Colonic mucosa (tissue), 4 donors: Measurements from ENCODE around the gene TMCC1. TPM values are rescaled to one million over a fixed set of nuclear protein-coding genes. Genes with fewer than 3 reads are reported as not detected.
A peak's percentile ranks its signal among the peaks of the same experiment; 100 is the strongest.
"Not testable (repeated sequence)": the region's sequence is repeated elsewhere in the genome, so short reads cannot be mapped to it uniquely, and the experiment has no call there.

Source experiments
- DNase-seq: peaks from one replicate; pipeline ENCODE4 v3.0.0-alpha.2; 2020
- H3K27ac ChIP-seq: fragments of 200-600 bp; one replicate; pipeline ENCODE4 v1.8.0; 2021
- H3K27me3 ChIP-seq: fragments of 200-600 bp; one replicate; pipeline ENCODE4 v1.8.0; 2021
- H3K36me3 ChIP-seq: fragments of 200-600 bp; one replicate; pipeline ENCODE4 v1.8.0; 2021
- H3K4me1 ChIP-seq: fragments of 200-600 bp; one replicate; pipeline ENCODE4 v1.8.0; 2021; ENCODE audit warnings: mild to moderate bottlenecking
- H3K4me3 ChIP-seq: fragments of 200-600 bp; one replicate; pipeline ENCODE4 v1.8.0; 2021
- H3K9ac ChIP-seq, 2 donors: one replicate each; pipeline ENCODE4 v1.7.0; 2013; ENCODE audit warnings: control low read depth in 2 of 2, low read depth in 2 of 2, low read length in 2 of 2
- H3K9me3 ChIP-seq: fragments of 200-600 bp; one replicate; pipeline ENCODE4 v1.8.0; 2021
- CTCF ChIP-seq: fragments of 200-600 bp; IDR thresholded peaks from one replicate; pipeline ENCODE4 v1.8.0; 2022; ENCODE audit warnings: antibody characterized with exemption, mild to moderate bottlenecking
- intact Hi-C: fragments of 100-400 bp; cut with DNase I; formaldehyde crosslinking; loops from one replicate; pipeline ENCODE4 v1.14.1; 2022
- total RNA-seq, 2 donors: library from RNA; stranded (reverse); fragmentation: NEBNext Ultra II Directional in 1 of 2; extraction: Animal tissue kit (Norgen Biotek cat#: 25700) in 1 of 2; gene quantifications; one replicate each; pipeline ENCODE4 v1.2.1, GENCODE V29; 2021
- donor health status: healthy.
- donor health status: DM: no; HTN: no; CAD: no.
- donor health status: DM: no; HTN: no; CAD: no.

TMCC1 gene
- total RNA-seq, 2 donors from 2014 or later, result 23.2 to 32.8 TPM

GRCh38 chr3:129836381-129837064 lies 57.0 kb downstream of the TMCC1 start:
- Histone ChIP-seq H3K4me3 (no peak overlapping the region), H3K4me1 (no peaks in the 10 kb centered on the region), H3K36me3 (no peaks in the 10 kb centered on the region), H3K9ac (no peak overlapping the region), H3K27ac (no peak overlapping the region), H3K27me3 (no peaks in the 10 kb centered on the region), H3K9me3 (no peaks in the 10 kb centered on the region)
- TF ChIP-seq CTCF, result no peak
- intact Hi-C loops, result no loop called here
- DNase-seq, result no peak

- TF ChIP-seq CTCF, result no peak
- Histone ChIP-seq H3K36me3 (no peaks in the 10 kb centered on the region), H3K9me3 (no peaks in the 10 kb centered on the region), H3K4me1 (no peaks in the 10 kb centered on the region), H3K9ac (no peak overlapping the region), H3K27me3 (no peaks in the 10 kb centered on the region), H3K4me3 (no peak overlapping the region), H3K27ac (no peak overlapping the region)
- intact Hi-C loops, result no loop called here
- no peak for DNase-seq
These were observed 58.3 kb downstream of the TMCC1 start for GRCh38 chr3:129835198-129835597.

- H3K27ac ChIP-seq, result no peak overlapping the region
- no peak for TF ChIP-seq CTCF
- intact Hi-C loops, result no loop called here
- no peaks in the 10 kb centered on the region for H3K4me1 ChIP-seq
- H3K27me3 ChIP-seq, result no peaks in the 10 kb centered on the region
- no peak for DNase-seq
- no peaks in the 10 kb centered on the region for H3K9me3 ChIP-seq
- H3K36me3 ChIP-seq, result no peaks in the 10 kb centered on the region
- H3K9ac ChIP-seq, result no peak overlapping the region
- no peak overlapping the region for H3K4me3 ChIP-seq
These were observed 58.9 kb downstream of the TMCC1 start for GRCh38 chr3:129834580-129834979.

- H3K9ac ChIP-seq, H3K27ac ChIP-seq, H3K36me3 ChIP-seq, intact Hi-C loops, H3K9me3 ChIP-seq, H3K4me1 ChIP-seq, H3K4me3 ChIP-seq, H3K27me3 ChIP-seq: not testable (repeated sequence)
- DNase-seq, result peak; percentile 38
These were observed 61.6 kb downstream of the TMCC1 start for GRCh38 chr3:129831942-129832341.

- Histone ChIP-seq H3K4me3 (no peak overlapping the region), H3K36me3 (no peaks in the 10 kb centered on the region), H3K27me3 (no peaks in the 10 kb centered on the region), H3K9ac (no peak overlapping the region), H3K27ac (no peak overlapping the region), H3K4me1 (no peaks in the 10 kb centered on the region), H3K9me3 (no peaks in the 10 kb centered on the region)
- TF ChIP-seq CTCF, result no peak
- intact Hi-C loops, result no loop called here
- no peak for DNase-seq
These were observed 62.0 kb downstream of the TMCC1 start for GRCh38 chr3:129831503-129831902.

- peak; percentile 58 for DNase-seq
- peak; percentile 47 for TF ChIP-seq CTCF
- Histone ChIP-seq H3K4me3 (no peak overlapping the region), H3K4me1 (no peaks in the 10 kb centered on the region), H3K36me3 (no peaks in the 10 kb centered on the region), H3K9ac (no peak overlapping the region), H3K27ac (no peak overlapping the region), H3K27me3 (no peaks in the 10 kb centered on the region), H3K9me3 (no peaks in the 10 kb centered on the region)
- intact Hi-C loops, result loop anchor here (5.0 kb wide), 4 partner anchors 103 to 337 kb away; no protein-coding TSS in a partner anchor
These were observed 63.9 kb downstream of the TMCC1 start for GRCh38 chr3:129829640-129830039.
